A549 (cell line): ENCODE data around the gene CNTN1. TPM values are rescaled to one million over a fixed set of nuclear protein-coding genes. Genes with fewer than 3 reads are reported as not detected.

Experiments used
- ATAC-seq, 2 experiments: fragments of 200-7000 bp in 1 of 2; fragments of >200 bp in 1 of 2; cut with Nextera tagmentation in 1 of 2; cut with Tn5 transposase in 1 of 2; 3 replicates each; pipeline versions ENCODE4 v1.8.0 to v1.9.1; 2018 to 2020; ENCODE audit warnings: mild to moderate bottlenecking in 1 of 2, moderate library complexity in 1 of 2
- CTCF ChIA-PET: fragments of 300-600 bp; sonication (Branson Sonifier 250); formaldehyde crosslinking; extraction: SDS; loops from one replicate; lab custom pipeline; 2021; ENCODE audit warnings: antibody characterized with exemption, inconsistent platforms; lab: Yijun Ruan, JAX
- POLR2A ChIA-PET: fragments of 350-600 bp; formaldehyde crosslinking; extraction: SDS; loops from one replicate; lab custom pipeline; 2021; ENCODE audit warnings: antibody characterized with exemption, inconsistent platforms; lab: Yijun Ruan, JAX
- DNase-seq, 2 experiments: peaks; one replicate each; pipeline versions ENCODE4 v3.0.0 to v3.0.0-alpha.2; 2011 to 2016; ENCODE audit warnings: low read depth in 1 of 2, low spot score in 1 of 2
- FAIRE-seq: peaks from 2 replicates; lab custom pipeline; 2011; peaks lifted over from hg19 to GRCh38; lab: Jason Lieb, UNC
- H3K27ac ChIP-seq, 2 experiments: fragments of >200 bp; sonication (Bioruptor Twin); formaldehyde crosslinking; 3 replicates each; pipeline ENCODE4 v1.5.1; 2016 to 2017
- H3K4me1 ChIP-seq: fragments of >200 bp; sonication (Bioruptor Twin); formaldehyde crosslinking; 3 replicates; pipeline ENCODE4 v1.6.1; 2016
- H3K4me2 ChIP-seq: fragments of >200 bp; sonication (Bioruptor Twin); formaldehyde crosslinking; 3 replicates; pipeline ENCODE4 v1.6.1; 2016
- H3K4me3 ChIP-seq: fragments of >200 bp; sonication (Bioruptor Twin); formaldehyde crosslinking; 3 replicates; pipeline ENCODE4 v1.5.1; 2016
- H3K9me3 ChIP-seq: fragments of >200 bp; sonication (Bioruptor Twin); formaldehyde crosslinking; 3 replicates; pipeline ENCODE4 v1.6.1; 2016
- CEBPB ChIP-seq, 2 experiments: fragments of >200 bp in 1 of 2; sonication (Bioruptor Twin) in 1 of 2; formaldehyde crosslinking in 1 of 2; IDR thresholded peaks; 2 replicates each; pipeline ENCODE4 v1.6.1; 2012 to 2016
- CHD2 ChIP-seq: fragments of 150-350 bp; IDR thresholded peaks from 2 replicates; pipeline ENCODE4 v1.6.1; 2014; ENCODE audit warnings: low read length; ENCODE audit not compliant: partially characterized antibody
- CHD4 ChIP-seq: fragments of 200-600 bp; sonication (generic); IDR thresholded peaks from 2 replicates; pipeline ENCODE4 v1.6.1; 2016; ENCODE audit warnings: antibody characterized with exemption, mild to moderate bottlenecking, borderline replicate concordance
- FOSB ChIP-seq: fragments of 250-450 bp; sonication (Bioruptor Pico); IDR thresholded peaks from 2 replicates; pipeline ENCODE4 v1.5.0; 2020; ENCODE audit warnings: mild to moderate bottlenecking, moderate library complexity
- FOXS1 ChIP-seq: fragments of 250-450 bp; sonication (Bioruptor Pico); IDR thresholded peaks from 2 replicates; pipeline ENCODE4 v1.5.0; 2020; ENCODE audit warnings: mild to moderate bottlenecking, moderate library complexity
- HMGXB4 ChIP-seq: fragments of 250-450 bp; sonication (Bioruptor Pico); IDR thresholded peaks from 2 replicates; pipeline ENCODE4 v1.5.0; 2021; ENCODE audit warnings: mild to moderate bottlenecking, moderate library complexity, borderline replicate concordance
- JUN ChIP-seq, 2 experiments: fragments of >200 bp; sonication (Bioruptor Twin); formaldehyde crosslinking; IDR thresholded peaks; 2 replicates in 1 of 2; 3 replicates in 1 of 2; pipeline ENCODE4 v1.6.1; 2016 to 2017
- KDM5A ChIP-seq: fragments of 200-600 bp; sonication (generic); IDR thresholded peaks from 2 replicates; pipeline ENCODE4 v1.6.1; 2016; ENCODE audit warnings: antibody characterized with exemption, mild to moderate bottlenecking
- MAX ChIP-seq: IDR thresholded peaks from 2 replicates; pipeline ENCODE4 v1.6.1; 2012
- MAZ ChIP-seq: fragments of 150-350 bp; IDR thresholded peaks from 2 replicates; pipeline ENCODE4 v1.6.1; 2014; ENCODE audit warnings: antibody characterized with exemption, low read depth, low read length, borderline replicate concordance
- PBX3 ChIP-seq: IDR thresholded peaks from 2 replicates; pipeline ENCODE4 v1.6.1; 2012
- PHF8 ChIP-seq: fragments of 200-600 bp; sonication (generic); IDR thresholded peaks from 2 replicates; pipeline ENCODE4 v1.6.1; 2016; ENCODE audit warnings: low read depth, mild to moderate bottlenecking, antibody characterized with exemption, moderate library complexity, borderline replicate concordance
- POLR2A ChIP-seq: IDR thresholded peaks from 2 replicates; pipeline ENCODE4 v1.6.1; 2012; ENCODE audit warnings: mild to moderate bottlenecking, low read length
- REST ChIP-seq: fragments of 200-600 bp; sonication (generic); IDR thresholded peaks from 2 replicates; pipeline ENCODE4 v1.6.1; 2016; ENCODE audit warnings: antibody characterized with exemption, mild to moderate bottlenecking, moderate library complexity
- RFX5 ChIP-seq: fragments of 450-650 bp; IDR thresholded peaks from 2 replicates; pipeline ENCODE4 v1.7.1; 2014; ENCODE audit warnings: antibody characterized with exemption, mild to moderate bottlenecking, moderate library complexity
- RNF2 ChIP-seq: fragments of 200-600 bp; sonication (generic); IDR thresholded peaks from 2 replicates; pipeline ENCODE4 v1.6.1; 2016; ENCODE audit warnings: low read depth, mild to moderate bottlenecking, antibody characterized with exemption, moderate library complexity, borderline replicate concordance
- ZSCAN20 ChIP-seq: fragments of 250-450 bp; sonication (Bioruptor Pico); IDR thresholded peaks from 2 replicates; pipeline ENCODE4 v1.8.0; 2022; ENCODE audit warnings: mild to moderate bottlenecking, moderate library complexity
- WGBS: methylation state at CpG from one replicate; pipeline ENCODE4 v1.1.6; 2017; ENCODE audit errors: missing lambda C conversion rate; 5-methylcytosine and 5-hydroxymethylcytosine counted together
- polyA plus RNA-seq, 4 experiments: library from polyadenylated mRNA; depleted of rRNA in 3 of 4; stranded (reverse); fragments of >200 nt; fragmentation: RNase III in 1 of 4; extraction: RNeasy Plus Mini Kit Qiagen cat#74134 plus additional on column Dnase treatment in 1 of 4; gene quantifications; 2 replicates in 3 of 4; 3 replicates in 1 of 4; pipeline ENCODE4 v1.2.3, GENCODE V29; 2011 to 2017

CNTN1 gene
- polyA plus RNA-seq, 2 of the 4 experiments (the other 2 are of a cell fraction): 69.7 to 175 TPM

- TF ChIP-seq HMGXB4 (CRISPR knock-in tag): no peak
- TF ChIP-seq RNF2: no peak
- no peak for TF ChIP-seq CHD2
Measured at GRCh38 chr12:40788276-40788675, 96.0 kb downstream of the CNTN1 start (continued).

DNA sequence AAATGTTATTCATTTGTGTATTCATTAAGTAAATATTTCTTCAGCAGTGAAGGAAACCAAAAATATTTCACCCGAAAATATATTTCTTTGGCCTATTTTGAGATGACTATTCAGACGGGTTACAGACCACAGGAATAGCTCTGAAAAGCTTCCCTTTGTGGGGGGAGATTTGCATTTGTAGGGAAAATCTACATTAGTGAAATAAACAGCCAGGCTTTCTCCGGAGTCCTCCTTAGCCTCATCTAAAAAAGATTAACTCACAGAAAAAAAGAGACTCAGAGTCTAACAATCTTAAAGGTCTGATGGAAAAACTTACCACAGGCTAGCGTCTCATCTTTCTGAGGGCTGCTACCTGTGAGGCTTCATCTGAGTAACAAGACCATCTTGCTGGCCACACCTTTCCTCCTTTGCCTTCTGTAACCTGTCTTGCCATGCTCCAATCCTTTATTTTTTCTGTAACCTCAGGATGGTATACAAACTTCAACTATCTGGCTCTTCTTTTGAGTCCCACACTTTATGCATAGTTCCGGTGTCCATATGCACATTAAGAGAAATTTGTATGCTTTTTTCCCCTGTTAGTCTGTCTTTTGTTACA lies 100.7 kb downstream of the CNTN1 start:
- Histone ChIP-seq H3K27ac (0 out of 6 replicates have a peak overlapping the region, but pooled peaks of 1 of the 2 experiments have one; percentile 17), H3K9me3 (no peaks in the 10 kb centered on the region), H3K4me3 (no peak overlapping the region), H3K4me2 (peak overlapping the region; percentile 19; the same call in 1 of the 3 replicates), H3K4me1 (peaks cover 32% of the 10 kb centered on the region)
- TF ChIP-seq POLR2A: no peak
- no peak for FAIRE-seq
- WGBS: 50% methylated on average over 5 of the region's 5 CpGs
- no peak for DNase-seq
- CTCF ChIA-PET: no interaction called here
- ATAC-seq: no peak
- POLR2A ChIA-PET: no interaction called here

- Histone ChIP-seq H3K27ac (no peak overlapping the region), H3K9me3 (no peaks in the 10 kb centered on the region), H3K4me1 (peaks cover 26% of the 10 kb centered on the region)
- CTCF ChIA-PET: no interaction called here
- POLR2A ChIA-PET: no interaction called here
- TF ChIP-seq CEBPB (IDR thresholded peaks at IDR 0.05) (no peak), KDM5A (no peak), ZSCAN20 (CRISPR knock-in tag) (no peak), FOSB (CRISPR knock-in tag) (no peak), PBX3 (no peak), REST (no peak), PHF8 (no peak), FOXS1 (CRISPR knock-in tag) (no peak), RFX5 (no peak), MAX (no peak), MAZ (no peak), CHD4 (no peak), JUN (IDR thresholded peaks at IDR 0.05) (no peak)
- TF ChIP-seq, all 56 proteins: peak for 0
- WGBS: 74% methylated on average over 1 of the region's 1 CpG
- Histone ChIP-seq H3K4me2 (peak overlapping the region; percentile 19; the same call in 1 of the 3 replicates), H3K4me3 (no peak overlapping the region)
- ATAC-seq (no peak), DNase-seq (no peak), FAIRE-seq (no peak)
Measured at GRCh38 chr12:40793471-40793870, 101.2 kb downstream of the CNTN1 start.
